LNCaP clone FGC (cell line): Measurements from ENCODE around the gene KIF13A.

Experiments
- DNase-seq: peaks from one replicate; pipeline ENCODE4 v3.0.0-alpha.2; 2011; ENCODE audit warnings: low read depth
- H3K4me3 ChIP-seq: 2 replicates; pipeline ENCODE4 v1.5.1; 2011; ENCODE audit warnings: mild to moderate bottlenecking, low read depth, low read length, control low read depth
- CTCF ChIP-seq: IDR thresholded peaks from 2 replicates; pipeline ENCODE4 v1.5.1; 2012; ENCODE audit warnings: mild to moderate bottlenecking; ENCODE audit not compliant: control insufficient read depth, insufficient read depth; ENCODE audit errors: extremely low read depth

KIF13A gene

DNA sequence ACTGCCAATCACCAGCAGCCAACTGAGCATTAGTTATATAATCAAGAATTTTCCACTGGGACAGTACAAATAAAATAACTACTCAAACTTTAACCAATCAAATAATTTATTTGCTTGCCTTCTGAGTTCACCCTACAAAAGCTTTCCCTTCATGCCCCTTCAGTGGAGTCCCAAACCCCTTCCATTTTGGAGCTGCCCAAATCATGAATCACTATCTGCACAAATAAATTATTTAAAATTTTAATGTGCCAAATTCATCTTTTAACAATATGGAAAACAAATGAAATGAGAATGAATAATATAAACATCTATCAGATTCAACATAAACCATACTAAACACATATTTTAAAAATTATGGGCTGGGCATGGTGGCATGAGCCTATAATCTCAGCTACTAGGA, 85.9 kb downstream of the KIF13A start:
- TF ChIP-seq CTCF = no peak

DNA sequence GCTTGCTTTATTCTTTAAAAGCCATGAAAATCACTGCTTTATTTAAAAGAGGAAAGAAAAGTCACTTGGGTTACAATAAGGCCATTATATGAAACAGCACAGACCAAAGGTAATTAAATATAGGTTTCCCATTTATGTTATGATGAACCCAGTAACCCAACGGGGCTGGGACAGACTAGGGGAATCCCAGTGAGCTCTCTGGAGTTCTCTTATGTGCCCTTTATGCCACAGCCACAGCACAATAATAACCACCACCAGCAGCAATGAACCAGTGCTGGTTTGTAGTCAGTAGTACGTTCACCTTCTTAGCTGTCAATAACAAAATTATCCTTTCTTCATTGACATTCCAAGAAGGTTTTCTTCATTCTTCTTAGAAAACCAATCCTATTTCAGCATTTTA, 87.4 kb downstream of the KIF13A start:
- no peak overlapping the region for H3K4me3 ChIP-seq

More for the DNA sequence above, 85.9 kb downstream of the KIF13A start:
- H3K4me3 ChIP-seq = no peak overlapping the region
- no peak for DNase-seq

GRCh38 chr6:17899491-17899890, 87.9 kb downstream of the KIF13A start:
- no peak for DNase-seq
- no peak overlapping the region for H3K4me3 ChIP-seq
- TF ChIP-seq CTCF = no peak

More for the DNA sequence above, 87.4 kb downstream of the KIF13A start:
- TF ChIP-seq CTCF = no peak
- DNase-seq = no peak

- no peak for TF ChIP-seq CTCF
- no peak for DNase-seq
- H3K4me3 ChIP-seq = no peak overlapping the region
These were observed 89.8 kb downstream of the KIF13A start for GRCh38 chr6:17897681-17898080.

DNA sequence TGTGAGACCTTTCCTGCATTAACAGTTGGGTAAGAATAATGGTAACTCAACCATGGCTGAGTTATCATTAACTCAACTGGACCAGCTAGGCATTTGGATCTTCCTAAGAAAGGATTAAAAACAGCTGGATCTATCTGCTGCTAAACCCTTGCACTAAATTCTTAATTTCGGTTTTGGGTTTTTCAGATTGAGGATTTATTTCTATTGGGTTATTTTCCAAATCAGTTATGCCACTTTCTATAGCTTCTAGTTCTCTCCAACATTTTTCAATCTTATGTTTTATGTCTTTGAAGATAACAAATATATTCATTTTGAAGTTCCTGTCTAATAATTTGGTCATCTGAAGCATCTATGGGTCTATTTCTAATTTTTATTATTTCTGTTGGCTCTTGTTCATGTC, 92.5 kb downstream of the KIF13A start:
- no peak for TF ChIP-seq CTCF

DNA sequence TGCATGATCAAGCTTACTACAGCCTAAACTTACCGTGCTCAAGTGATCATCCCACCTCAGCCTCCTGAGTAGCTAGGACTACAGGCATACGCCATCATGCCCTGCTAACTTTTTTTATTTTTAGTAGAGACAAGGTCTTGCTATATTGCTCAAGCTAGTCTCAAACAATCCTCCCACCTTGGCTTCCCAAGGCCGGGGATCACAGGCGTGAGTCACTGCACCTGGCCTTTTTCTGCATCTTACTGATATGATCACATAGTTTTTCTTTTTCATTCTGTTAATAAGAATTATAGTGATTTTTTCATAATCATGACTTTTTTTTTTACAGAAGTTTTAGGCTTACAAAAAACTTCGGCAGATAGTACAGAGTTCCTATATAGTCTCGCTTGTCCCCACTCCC, 93.2 kb downstream of the KIF13A start:
- no peak for DNase-seq
- TF ChIP-seq CTCF = no peak
- H3K4me3 ChIP-seq = no peak overlapping the region

More for the DNA sequence above, 92.5 kb downstream of the KIF13A start:
- DNase-seq = no peak
- H3K4me3 ChIP-seq = no peak overlapping the region

GRCh38 chr6:17892097-17892686, 95.2 kb downstream of the KIF13A start:
- TF ChIP-seq CTCF = no peak
- DNase-seq = no peak
- no peak overlapping the region for H3K4me3 ChIP-seq
